ENCODE measurements around the gene ARL9. TPM values are rescaled to one million over a fixed set of nuclear protein-coding genes. Genes with fewer than 3 reads are reported as not detected.

The ARL9 gene
- total RNA-seq, 8 experiments from 2014 or later: 0.24 to 0.58 (median 0.43) TPM; not detected in 1

DNA sequence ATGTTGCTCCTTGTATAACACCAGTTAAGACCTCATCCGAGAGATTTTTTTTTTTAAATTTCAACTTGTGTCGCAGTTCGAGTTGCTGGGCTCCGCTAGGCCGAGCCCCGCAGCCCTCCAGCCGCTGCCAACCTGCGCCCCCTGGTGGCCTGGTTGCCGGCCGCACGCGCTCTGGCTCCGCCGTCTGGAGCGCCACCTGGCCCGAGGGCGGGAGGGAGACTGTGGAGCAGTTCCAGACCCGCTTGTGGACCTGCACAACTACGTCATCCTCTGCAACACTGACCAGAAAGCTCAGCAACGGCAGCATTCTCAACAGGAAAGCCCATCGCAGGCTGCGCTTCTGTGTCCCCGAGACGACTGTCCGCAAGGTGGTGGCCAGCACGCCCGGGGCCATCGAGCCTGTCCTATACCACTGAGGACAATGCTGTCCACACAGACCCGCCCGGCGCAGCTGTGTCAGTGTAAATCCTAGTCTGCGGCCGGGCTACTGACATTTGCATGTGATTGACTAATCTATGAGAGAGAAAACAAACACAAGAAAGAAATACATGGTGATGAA is 39.1 kb downstream of the ARL9 start:
- H3K4me3 ChIP-seq: peak overlapping the region; percentile 12 to 35 (median 24)
- peak; percentile 95 to 97 (median 97) for ATAC-seq (replicated peaks in 6 of 8)
- peak overlapping the region; percentile 12 to 65 for H3K27ac ChIP-seq
- WGBS, 10 experiments: 0 to 17% (median 5%) methylated on average over 1 to 33 of the region's 33 CpGs; no CpG with 5 or more reads in 1 of the 10 experiments
- peaks cover 0 to 3% of the 10 kb centered on the region in 2 donors for H3K4me1 ChIP-seq (replicated peaks in 1 of 2)
- in situ Hi-C loops (cut with MboI; ENCODE audit: low pct_unique_long_range_greater_than_20kb in 2 of 9, low sequenced_read_pairs in 9 of 9, unreplicated experiment in 9 of 9): no loop called here

- WGBS, 10 experiments: 31 to 90% (median 46%) methylated on average over 2 to 8 of the region's 8 CpGs; no CpG with 5 or more reads in 1 of the 10 experiments
These were observed 45.1 kb downstream of the ARL9 start for GRCh38 chr4:56550642-56551041.

DNA sequence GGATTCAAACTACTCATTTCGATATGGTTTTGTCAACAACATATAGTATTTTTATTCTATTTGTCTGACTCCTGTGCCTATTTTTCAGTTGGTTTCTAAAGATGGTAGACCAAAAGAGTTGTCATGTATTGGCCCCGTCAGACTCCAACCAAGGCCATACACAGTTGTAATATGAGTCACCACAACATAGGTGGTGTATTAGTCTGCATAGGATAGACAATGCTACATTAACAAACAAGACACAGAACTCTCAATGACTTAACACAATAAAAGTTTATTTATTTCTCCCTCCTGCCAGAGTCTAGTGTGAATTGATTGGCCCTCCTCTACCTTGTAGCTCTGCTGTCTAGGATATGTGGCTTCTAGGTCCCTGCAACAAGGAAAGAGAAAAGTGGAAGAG is 45.9 kb downstream of the ARL9 start:
- in situ Hi-C loops (cut with MboI; ENCODE audit: low pct_unique_long_range_greater_than_20kb in 2 of 9, low sequenced_read_pairs in 9 of 9, unreplicated experiment in 9 of 9): loop anchor here in 1 of 9 experiments (25.0 kb wide), 1 partner anchor 261 kb away; the partner anchor contains the start of gene SPINK2
- Histone ChIP-seq H3K4me1 (replicated peaks in 1 of 2) (no peaks in the 10 kb centered on the region), H3K4me3 (no peak overlapping the region), H3K27ac (no peak overlapping the region)
- WGBS, 10 experiments: 33 to 100% (median 66%) methylated on average over 1 to 2 of the region's 2 CpGs; no CpG with 5 or more reads in 2 of the 10 experiments
- no peak for ATAC-seq (replicated peaks in 6 of 8)

More at GRCh38 chr4:56550642-56551041, 45.1 kb downstream of the ARL9 start:
- Histone ChIP-seq H3K4me3 (no peak overlapping the region), H3K27ac (no peak overlapping the region), H3K4me1 (replicated peaks in 1 of 2) (no peaks in the 10 kb centered on the region)
- in situ Hi-C loops (cut with MboI; ENCODE audit: low pct_unique_long_range_greater_than_20kb in 2 of 9, low sequenced_read_pairs in 9 of 9, unreplicated experiment in 9 of 9): loop anchor here in 1 of 9 experiments (25.0 kb wide), 1 partner anchor 262 kb away; the partner anchor contains the start of gene SPINK2
- ATAC-seq (replicated peaks in 6 of 8): no peak

- in situ Hi-C loops (cut with MboI; ENCODE audit: low pct_unique_long_range_greater_than_20kb in 2 of 9, low sequenced_read_pairs in 9 of 9, unreplicated experiment in 9 of 9): loop anchor here in 1 of 9 experiments (25.0 kb wide), 1 partner anchor 260 kb away; the partner anchor contains the start of gene SPINK2
- H3K27ac ChIP-seq: no peak overlapping the region
- no peak for ATAC-seq (replicated peaks in 6 of 8)
- no peaks in the 10 kb centered on the region for H3K4me1 ChIP-seq (replicated peaks in 1 of 2)
- no peak overlapping the region for H3K4me3 ChIP-seq
These were observed 46.7 kb downstream of the ARL9 start for GRCh38 chr4:56552273-56552672.

- in situ Hi-C loops (cut with MboI; ENCODE audit: low pct_unique_long_range_greater_than_20kb in 2 of 9, low sequenced_read_pairs in 9 of 9, unreplicated experiment in 9 of 9): loop anchor here in 1 of 9 experiments (25.0 kb wide), 1 partner anchor 242 kb away; the partner anchor contains the start of gene SPINK2
- 25 to 100% (median 72%) methylated on average over 1 to 4 of the region's 4 CpGs; no CpG with 5 or more reads in 1 of the 10 experiments for WGBS, 10 experiments
- no peak for ATAC-seq (replicated peaks in 6 of 8)
- no peak overlapping the region for H3K27ac ChIP-seq
- no peak overlapping the region for H3K4me3 ChIP-seq
- no peaks in the 10 kb centered on the region for H3K4me1 ChIP-seq (replicated peaks in 1 of 2)
These were observed 64.5 kb downstream of the ARL9 start for GRCh38 chr4:56570041-56570440.

Other genes with a start within 250 kb of the ARL9 start
- gene AASDH, start 118.3 kb upstream of the ARL9 start, total RNA-seq: 10 to 100 TPM in 6 of 8 experiments, 1 to 10 TPM in 2; 7.6 to 14.1 (median 11.2) TPM
- gene PPAT, start 70.2 kb upstream of the ARL9 start, total RNA-seq: 10 to 100 TPM; 23.7 to 44.0 (median 29.9) TPM
- 100 to 1,000 TPM in 2 of 8 experiments, 10 to 100 TPM in 6; 48.8 to 213 (median 88.3) TPM for gene PAICS, start 69.5 kb upstream of the ARL9 start, total RNA-seq
- 100 to 1,000 TPM in 1 of 8 experiments, 10 to 100 TPM in 7; 72.2 to 110 (median 92.2) TPM for gene SRP72, start 38.2 kb upstream of the ARL9 start, total RNA-seq
- 100 to 1,000 TPM in 1 of 8 experiments, 1 to 10 TPM in 3, under 1 TPM in 3, not detected in 1; 0.24 to 127 (median 1.8) TPM for gene HOPX, start 175.5 kb downstream of the ARL9 start, total RNA-seq